Upper lobe of left lung (tissue), 4 donors: ENCODE measurements around the gene AMPD3.
A peak's percentile ranks its signal among the peaks of the same experiment; 100 is the strongest.

Experiments
- CTCF ChIP-seq, 6 experiments: fragments of 450-650 bp in 4 of 6; fragments of 200-600 bp in 2 of 6; sonication (generic) in 2 of 6; IDR thresholded peaks; one replicate each; pipeline ENCODE4 v1.5.1; 2016 to 2019; ENCODE audit warnings: antibody characterized with exemption in 6 of 6
- EP300 ChIP-seq, 4 donors: sonication (generic); formaldehyde crosslinking; IDR thresholded peaks; one replicate each; pipeline ENCODE4 v1.5.1; 2017; ENCODE audit warnings: antibody characterized with exemption in 4 of 4, control low read depth in 2 of 4
- POLR2A ChIP-seq, 4 donors: fragments of 450-650 bp; IDR thresholded peaks; one replicate each; pipeline ENCODE4 v1.5.1; 2016 to 2017; ENCODE audit warnings: antibody characterized with exemption in 4 of 4, mild to moderate bottlenecking in 2 of 4
- POLR2AphosphoS5 ChIP-seq, 2 donors: sonication (generic); formaldehyde crosslinking; IDR thresholded peaks; one replicate each; pipeline ENCODE4 v1.5.1; 2017; ENCODE audit warnings: antibody characterized with exemption in 2 of 2

- no peak for TF ChIP-seq CTCF (IDR thresholded peaks at IDR 0.05)
- no peak for TF ChIP-seq POLR2AphosphoS5 (IDR thresholded peaks at IDR 0.05)
- TF ChIP-seq POLR2A (IDR thresholded peaks at IDR 0.05), result peak in 1 of 4 donors; percentile 54
- no peak for TF ChIP-seq EP300 (IDR thresholded peaks at IDR 0.05)
Observed at GRCh38 chr11:10459029-10459970, 4.2 kb downstream of the AMPD3 start.
